NCI-H748 (cell line): Measurements from ENCODE around the gene HOXB8.
A peak's percentile ranks its signal among the peaks of the same experiment; 100 is the strongest.

ENCODE experiments used
- DNase-seq: peaks from one replicate; lab custom pipeline; 2025; ENCODE audit not compliant: unreplicated experiment; lab: John Stamatoyannopoulos, UW

The HOXB8 gene

DNA sequence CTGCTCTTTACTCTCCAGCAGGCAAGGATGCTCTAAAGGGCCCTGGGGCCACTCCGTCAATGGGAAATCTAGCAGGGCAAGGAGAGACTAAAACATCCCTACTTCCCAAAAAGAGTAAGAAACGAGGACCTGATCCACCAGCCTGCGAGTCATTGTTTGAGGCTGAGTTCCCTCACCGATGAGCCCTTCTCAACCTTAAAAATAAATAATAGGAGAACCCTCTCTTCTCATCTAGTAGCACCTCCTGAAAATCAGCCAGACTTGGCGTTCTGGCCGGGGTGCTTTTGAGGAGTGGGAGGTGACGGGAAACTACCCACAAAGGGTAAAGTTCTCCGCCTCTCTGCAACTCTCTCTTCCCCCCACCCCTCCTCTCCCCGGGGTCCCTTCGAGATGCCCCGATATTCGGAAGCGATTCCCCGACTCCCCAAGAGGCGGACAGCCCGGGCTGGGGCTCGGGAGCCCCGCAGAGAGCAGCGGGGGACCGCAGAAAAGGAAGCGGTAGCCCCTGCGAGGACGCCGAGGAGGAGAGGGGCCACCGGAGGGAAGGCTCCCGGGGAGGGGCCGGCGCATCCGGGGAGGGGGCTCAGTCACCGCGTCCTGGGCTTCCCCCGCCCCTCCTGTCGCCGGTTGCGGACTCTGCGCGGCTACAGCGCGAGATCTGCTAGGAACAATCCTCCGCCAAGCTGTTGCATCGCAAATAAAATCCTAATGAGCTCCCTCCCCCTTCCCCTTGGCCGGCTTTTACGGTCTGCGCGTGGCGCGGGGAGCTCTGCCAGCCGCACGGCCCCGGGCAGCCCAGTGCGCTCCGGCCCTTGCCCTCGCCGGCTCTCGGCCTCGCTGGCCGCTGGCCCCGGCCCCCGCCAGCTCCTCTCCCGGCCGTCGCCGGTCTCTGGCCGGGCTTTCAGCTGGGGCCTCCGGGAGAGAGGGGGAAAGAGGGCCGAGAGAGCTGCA, 9.7 kb upstream of the HOXB8 start:
- peak; percentile 69 for DNase-seq

DNA sequence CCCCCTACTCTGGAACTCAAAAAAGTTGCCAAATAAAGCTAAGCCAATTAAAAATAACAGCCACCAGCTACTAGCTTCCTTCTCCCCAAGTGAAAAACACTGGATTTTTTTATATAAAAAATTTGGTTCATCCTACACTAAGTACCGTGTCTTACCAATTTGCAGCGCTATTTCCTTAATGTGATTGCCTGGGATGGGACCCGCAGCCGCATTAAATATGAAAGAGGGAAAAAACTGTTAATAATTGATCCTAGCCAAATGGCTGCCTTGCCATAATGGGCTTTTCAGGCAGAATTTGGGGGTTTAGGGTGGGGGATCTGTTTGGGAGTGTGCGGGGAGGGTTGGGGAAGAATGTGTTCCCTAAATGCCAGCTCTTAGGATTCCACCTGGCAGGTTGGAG, 9.0 kb upstream of the HOXB8 start:
- DNase-seq: no peak

DNA sequence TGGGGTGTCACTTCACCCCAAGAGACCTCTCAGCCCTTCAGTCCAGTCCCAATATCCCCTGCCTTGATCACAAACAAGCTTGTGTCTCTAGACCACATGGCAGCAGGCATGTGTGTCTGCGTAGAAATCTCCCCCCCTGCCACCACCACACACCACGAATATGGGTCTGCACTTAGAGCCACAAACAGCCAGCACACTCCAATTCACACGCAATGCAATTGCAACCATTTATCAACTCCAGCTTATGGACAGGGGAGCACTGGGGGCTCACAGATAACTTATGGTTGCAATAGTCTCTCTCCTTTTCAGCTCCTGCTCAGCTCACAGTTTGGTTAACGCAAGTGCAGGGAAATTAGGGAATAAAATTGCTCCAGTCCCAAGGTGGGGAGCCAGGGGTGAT, 8.5 kb upstream of the HOXB8 start:
- no peak for DNase-seq

DNA sequence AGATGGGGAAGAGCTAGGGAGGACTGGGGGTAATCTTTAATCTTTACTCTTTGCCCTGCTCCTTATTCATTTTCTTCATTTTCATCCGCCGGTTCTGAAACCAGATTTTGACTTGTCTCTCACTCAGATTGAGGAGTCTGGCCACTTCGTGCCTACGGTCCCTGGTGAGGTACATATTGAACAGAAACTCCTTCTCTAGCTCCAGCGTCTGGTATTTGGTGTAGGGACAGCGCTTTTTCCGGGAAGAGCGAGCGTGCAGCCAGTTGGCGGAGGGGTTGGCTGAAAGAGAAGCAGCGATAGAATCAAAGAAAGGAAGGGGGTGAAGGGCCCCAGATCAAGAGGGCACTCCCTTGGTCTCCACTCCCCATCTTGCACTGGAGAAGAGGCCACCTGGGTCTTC, 7.8 kb upstream of the HOXB8 start:
- no peak for DNase-seq

DNA sequence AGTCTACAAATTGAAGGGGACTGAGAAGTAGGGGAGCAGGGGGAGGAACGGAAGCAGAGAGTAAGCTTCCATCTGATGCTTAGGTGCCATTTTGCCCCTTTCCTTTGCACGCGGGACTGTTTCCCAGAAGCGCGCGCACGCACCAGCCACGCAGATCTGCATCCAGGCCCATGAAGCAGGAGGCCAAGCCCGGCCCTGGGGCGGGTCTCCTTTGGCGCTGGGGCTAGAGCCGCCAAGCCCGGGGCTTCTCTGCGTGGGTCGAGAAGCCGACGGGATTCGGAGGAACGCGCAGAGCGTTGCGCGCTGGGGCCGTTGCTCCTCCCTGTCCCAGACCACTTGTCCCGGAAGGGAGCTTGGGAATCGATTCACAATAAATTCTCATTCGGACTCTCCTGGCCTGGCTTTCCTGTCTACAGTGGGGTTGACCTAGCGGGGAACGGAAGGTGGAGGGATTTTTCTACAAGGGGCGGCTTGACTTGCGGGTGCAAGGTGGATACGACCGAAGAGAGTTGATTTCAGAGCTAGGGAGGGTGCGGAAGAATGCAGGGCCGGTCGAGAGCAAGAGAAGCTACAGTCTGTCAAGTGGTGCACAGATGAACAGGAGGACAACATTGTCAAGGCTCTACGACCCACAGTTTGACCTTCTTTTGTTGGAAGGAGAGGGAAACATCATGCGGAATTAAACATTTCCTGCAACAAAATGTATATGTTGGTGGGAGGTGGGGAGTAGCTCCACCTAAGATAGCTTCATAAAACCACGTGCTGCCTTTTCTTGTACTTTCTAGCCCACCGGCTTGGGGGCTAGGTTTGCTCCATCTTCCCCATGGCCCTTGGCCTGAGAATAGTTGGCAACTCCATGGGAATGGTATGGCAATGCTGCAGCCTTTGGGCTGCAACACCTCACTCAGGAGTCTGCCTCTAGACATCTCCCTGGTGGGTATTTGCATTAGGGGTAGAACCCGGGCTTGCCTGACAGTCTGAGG, 6.6 kb upstream of the HOXB8 start:
- no peak for DNase-seq

DNA sequence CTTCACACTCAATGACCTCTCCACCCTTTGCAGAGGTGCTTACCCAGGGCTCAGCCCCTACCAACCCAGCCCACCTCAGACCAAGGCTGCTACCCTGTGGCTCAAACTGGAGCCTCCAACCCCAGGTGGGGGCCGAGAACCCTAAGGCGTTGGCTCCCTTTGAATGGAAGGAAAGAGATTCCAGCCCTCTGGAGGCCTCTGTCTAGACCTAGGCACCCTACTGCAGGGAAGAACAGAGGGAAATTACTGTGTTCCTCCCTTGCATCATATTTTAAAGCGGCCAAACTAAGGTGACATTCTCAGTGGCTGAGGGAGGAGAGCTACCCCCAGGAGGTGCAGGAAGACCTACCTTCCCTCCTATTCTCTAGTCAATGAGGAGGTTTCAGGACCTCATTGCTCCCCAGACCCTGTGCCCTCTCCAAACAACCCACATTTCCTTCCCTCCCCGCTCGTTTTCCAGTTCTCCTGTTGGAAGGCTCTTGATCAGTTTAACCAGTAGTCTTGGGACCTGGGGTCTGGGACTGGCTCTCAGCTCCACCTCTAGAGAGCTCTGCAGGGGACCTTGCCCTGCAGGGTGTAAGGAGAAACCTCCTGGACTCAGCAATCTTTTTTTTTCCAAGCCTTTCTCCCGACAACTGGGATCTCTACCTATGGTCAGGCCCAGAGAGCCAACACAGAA, 5.5 kb upstream of the HOXB8 start:
- DNase-seq: no peak

DNA sequence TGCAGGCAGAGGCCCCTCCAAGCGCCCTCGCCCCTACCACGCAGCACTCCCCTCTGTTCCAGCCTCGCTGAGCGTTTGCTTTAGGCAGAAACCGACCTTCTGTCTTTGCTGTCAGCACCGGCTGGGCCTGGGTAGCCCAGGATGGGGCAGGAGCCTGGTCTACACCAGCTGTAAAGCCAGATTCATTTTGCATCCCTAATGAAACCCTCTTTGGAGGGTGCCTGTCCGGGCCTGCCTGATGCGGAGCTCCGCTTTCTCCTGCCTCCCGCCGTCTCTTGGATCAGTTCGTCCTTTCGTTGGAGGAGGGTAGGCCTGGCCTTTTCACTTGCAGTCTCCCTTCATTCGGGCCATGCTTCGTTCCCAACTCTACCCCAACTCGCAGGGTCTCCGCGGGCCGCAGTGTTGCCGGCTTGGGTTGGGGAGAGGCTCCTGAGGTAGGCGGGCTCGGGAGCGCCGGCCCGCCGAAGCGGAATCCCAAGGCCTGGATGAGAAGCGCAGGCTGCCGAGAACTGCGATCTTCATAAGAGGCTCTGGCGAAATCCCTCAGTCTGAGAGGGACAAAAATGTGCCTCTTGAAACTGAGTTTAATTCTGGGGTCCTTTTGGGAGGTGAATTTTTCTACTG, 4.8 kb upstream of the HOXB8 start:
- DNase-seq: no peak

DNA sequence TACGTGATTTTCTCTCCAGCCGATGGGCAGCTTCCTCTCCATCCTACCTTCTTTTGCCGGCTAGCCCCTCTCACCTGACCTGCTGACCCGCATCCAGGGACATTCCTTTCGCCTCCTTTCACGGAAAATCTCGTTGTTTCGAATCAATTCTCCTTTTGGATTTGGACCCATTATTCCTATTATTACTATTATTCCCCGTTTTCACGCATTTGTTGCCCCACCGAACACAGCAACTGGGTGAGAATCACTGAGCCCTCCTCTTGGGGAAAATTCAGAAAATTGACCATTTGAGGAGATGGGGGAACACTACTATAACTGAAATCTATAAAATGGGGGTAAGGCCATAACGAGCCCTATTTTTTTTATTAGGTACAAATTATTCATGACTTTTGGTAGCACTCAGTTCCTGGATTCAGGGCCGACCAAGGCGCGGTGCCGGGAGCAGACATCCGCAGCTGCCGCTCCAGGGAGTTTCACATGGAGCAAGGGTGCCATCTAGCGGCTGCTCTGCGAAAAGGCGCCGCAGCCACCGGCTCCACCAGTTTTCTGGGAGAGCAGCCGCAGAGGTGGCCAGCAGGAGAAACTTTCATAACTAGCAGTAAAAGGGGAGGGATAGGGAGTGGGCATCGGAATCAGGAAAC, 3.3 kb upstream of the HOXB8 start:
- DNase-seq: peak; percentile 82

DNA sequence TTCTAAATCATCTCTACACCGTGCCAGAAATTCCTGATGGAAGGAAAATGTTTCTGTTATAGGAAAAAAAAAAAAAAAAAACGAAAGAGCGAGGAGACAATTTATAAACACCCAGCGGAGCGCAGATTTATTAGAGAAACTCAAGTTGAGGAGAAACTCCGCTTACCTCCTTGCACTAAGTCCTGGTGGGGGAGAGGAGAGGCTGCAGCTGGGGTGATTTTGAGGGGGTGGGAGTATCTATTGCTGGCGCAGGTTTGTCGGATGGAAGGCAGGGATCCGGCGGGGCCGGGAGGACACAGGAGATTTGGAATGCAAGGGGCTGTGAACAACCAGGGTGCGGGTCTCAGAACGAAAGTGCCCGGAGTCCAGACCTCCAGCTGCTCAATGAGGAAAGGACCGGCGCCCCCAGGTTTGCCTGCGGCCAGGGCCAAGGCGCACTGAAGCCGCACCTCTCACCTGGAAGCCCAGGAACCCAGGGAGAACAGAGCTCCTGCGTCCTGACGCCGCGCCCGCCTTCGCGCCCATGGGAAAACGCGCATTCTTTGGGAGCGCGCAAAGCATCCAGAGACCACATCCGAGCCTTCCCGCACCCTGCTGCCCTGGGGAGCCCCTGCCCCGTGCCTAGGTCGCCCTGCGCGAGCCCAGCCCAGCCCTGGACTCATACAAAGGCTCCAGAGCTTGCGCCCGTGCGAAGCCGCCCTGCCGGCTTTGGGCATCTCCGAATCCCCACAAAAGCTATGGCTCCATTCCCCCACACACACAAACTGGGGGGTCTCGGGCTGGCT, 2.6 kb upstream of the HOXB8 start:
- peak; percentile 55 for DNase-seq

DNA sequence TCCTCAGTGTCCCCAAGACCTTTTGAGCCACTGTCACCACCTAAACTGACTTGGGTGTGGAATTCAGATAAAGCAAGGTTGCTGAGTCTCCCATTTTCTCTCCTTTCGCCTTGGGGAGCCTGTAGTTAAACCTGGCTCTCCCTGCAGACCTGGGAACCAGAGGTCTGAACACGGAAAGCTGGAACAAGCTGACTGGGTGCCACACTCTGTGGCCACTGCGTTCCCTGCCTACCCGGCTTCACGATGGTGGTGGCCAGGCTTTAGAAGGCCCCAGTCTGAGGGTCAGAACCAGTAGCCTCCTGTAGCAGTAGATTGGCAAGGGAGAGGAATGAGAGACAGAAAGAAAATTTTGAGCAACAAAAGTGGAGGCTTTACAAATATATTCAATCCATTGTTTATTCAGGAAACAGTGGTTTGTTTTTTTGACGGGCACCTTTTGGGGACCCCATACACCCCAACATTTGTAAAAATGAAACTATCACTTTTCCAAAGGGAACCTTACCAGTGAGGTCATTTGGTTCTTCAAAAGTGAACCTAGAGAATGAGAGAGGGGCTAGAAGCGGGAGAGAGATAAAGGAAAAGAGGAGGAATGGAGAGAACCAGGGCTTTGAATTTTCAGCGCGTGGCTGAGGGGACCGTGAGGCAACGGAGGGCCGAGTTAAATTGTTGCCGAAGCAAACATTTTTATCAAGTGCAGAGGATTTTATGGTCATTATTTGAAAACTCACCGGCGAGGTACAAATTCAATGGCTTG, 1.8 kb upstream of the HOXB8 start:
- peak; percentile 14 for DNase-seq

DNA sequence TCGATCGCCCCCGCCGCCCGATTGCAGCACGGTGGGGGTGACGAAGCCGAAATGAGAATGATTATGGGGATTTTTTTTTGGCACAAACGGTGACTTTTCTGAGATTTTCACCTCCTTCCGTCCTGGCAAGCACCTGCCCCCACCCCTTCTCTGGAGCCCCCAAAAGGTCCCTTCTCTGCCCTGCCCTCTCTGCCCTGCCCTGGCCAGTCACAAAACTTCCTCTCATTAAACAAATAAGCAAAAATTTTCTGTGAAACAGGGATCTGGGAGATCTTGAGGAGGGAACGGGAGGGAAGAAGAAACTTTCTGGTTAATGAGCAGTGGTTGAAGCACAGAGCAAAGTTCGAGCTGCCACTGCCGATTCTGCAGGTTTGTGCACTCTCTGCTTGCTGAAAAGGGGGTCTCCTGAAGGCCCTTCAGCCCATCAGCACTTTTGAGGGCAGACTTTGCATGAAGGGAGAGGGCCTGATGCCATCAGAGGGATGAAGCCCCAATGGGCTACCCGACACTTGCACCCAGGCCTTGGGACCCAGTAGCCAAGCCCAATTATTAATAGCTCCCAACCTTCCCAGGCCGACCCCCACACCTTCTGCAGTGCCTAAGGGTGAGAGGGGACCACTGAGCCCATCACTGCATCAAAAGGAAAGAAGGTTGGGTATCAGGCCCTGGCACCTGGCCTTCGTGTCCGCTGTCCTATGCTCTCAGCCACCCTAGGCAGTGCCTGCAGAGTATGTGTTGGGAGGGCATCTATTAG, 1.0 kb upstream of the HOXB8 start:
- no peak for DNase-seq

DNA sequence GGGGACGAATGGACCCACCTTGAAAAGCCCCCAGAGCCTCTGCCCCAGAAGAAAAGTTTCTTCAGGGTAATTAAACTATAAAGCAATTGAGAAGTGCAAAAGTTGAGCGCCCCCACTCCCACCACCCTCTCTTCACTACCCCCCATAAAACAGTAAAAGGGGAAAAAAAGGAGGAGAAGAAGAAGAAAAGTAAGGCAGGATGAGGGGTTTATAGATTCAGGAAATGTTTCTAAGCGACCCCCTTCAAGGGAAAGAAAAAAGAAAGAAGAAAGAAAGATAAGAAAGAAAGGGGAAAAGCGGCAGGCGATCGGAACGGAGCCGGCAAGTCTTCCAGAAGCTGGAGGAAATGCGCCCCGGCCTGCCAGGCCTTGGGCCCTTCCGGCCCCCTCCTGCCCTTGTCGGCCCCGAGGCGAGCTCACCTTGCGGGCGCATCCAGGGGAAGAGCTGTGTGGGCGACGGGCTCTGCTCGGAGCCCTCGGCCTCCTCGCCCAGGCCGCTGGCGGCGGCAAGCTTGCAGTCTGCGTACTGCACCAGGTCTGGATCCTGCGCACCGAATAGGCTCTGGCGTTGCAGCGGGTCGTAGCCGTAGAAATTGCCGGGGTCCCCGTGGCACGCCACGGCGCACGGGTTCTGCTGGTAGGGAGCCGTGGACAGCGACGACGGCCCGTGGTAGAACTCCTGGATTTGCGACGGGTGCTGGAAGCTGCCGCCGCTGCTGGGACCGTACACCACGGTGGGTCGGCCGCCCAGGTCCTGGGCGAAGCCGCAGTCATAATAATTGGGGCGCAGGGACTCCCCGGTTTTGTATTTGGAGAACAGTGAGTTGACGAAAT, 1.0 kb downstream of the HOXB8 start:
- peak; percentile 80 for DNase-seq

DNA sequence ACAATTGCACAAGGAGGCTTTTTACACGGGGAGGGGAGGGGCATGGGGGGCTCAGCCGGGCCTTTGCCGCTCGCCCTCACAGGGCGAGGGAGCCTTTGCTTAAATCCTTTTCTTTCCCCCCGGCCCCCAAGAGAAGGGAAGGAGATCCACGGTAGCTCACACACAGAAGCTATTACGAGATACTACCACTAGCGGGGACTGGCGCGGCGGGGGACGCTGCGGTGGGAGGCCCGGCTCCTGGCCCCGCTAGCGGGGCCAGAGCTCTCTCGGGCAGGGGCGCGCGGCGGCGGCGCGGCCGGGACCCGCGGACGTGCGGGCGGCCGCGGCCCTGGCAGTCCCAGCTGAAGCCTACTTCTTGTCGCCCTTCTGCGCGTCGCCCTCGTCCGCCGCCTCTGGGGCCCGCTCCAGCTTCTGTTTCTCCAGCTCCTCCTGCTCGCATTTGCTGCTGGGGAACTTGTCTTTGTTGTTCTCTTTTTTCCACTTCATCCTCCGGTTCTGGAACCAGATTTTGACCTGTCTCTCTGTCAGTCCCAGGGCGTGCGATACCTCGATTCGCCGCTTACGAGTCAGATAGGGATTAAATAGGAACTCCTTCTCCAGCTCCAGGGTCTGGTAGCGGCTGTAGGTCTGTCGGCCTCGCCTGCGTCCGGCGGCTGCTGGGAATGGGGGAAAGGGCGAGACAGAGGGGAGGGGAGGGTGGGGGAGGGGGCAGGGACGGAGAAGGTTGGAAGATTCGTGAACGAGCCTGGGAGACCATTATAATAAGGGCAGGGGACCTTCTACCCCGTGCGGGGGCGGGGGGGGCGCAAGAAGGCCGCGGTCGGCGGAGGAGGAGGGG, 2.0 kb downstream of the HOXB8 start:
- peak; percentile 66 for DNase-seq

DNA sequence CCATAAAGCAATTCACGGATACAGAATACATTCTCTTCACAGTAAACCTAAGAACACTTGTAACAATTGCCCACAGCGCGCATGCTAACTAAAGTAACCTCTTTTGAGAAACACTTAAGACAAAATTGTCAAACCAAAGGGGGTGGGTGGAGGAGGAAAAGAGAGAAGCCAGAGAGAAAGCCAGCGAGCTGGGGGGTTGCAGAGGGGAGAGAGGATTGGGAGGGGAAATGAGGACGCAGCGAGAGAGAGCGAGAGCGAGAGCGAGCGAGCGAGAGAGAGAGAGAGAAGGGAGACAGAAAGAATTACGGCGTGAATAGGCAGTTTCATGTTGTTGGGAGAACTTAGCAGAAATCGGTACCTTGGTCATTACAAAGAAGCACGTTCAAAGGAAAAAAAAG, 2.6 kb downstream of the HOXB8 start:
- peak; percentile 57 for DNase-seq

DNA sequence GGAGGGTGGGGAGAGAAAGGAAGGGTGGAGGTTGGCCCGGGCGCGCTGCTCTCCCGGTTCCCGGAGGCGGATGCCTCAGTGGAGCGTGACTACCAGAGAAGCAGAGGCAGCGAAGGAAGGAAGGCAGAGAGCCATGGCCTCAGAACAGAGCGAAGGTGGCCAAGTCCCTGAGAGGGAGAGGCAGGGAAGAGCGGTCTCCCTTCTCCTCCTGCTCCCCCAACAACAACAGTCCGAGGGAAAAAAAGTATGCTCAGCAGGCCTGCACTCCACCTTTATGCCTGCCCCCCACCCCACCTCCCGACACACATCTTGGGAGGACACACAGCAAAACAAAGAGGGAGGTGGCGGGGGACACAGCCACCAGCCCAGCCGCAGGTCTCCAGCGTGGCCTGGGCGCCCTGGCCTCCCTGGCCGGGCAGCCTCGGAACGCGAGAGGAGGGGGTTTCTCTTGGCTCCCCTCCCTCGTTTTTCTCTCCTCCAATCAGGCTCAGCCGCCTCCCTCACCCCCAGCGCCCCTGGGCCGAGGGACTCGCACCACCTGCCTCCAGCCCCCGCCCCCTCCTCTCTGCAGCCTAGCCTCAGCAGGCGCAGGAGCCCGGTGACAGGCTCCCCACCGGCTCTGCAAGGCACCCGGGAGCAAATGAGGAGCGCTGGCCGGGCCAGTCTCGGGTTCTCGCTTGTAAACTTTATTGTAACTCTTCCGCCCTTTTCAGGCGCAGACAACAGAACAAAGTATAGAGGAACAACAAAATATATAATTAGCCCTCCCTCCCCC, 3.2 kb downstream of the HOXB8 start:
- DNase-seq: peak; percentile 81

DNA sequence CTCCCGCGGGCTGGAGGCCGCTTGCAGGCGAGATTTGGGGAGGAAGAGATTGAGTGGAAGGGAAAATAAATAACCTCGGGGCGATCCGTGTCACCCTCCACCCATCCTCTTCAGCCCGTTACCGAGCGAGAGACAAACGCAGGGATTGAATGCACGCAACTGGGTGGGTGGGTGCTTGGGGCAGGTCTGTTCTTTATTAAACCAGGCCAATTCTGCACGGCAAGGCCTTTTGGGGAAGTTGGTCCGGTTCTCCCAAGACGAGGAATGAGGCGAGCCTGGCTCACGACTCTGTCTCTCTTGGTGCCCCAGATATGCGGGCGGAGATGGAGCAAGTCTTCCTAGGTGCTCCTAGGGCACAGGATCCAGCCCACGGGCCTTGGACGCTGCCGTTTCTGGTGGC, 3.9 kb downstream of the HOXB8 start:
- peak; percentile 69 for DNase-seq
